Left ventricle myocardium inferior (tissue), 1 donor: ENCODE measurements around the gene TRRAP. TPM values are rescaled to one million over a fixed set of nuclear protein-coding genes. Genes with fewer than 3 reads are reported as not detected.

Experiments
- DNase-seq: peaks from one replicate; pipeline ENCODE4 v3.0.0-alpha.2; 2020
- H3K27ac ChIP-seq: fragments of 200-600 bp; replicated peaks from 2 replicates; pipeline ENCODE4 v1.8.0; 2021
- H3K27me3 ChIP-seq: fragments of 200-600 bp; 2 replicates; pipeline ENCODE4 v1.8.0; 2021; ENCODE audit warnings: low read depth
- H3K36me3 ChIP-seq: fragments of 200-600 bp; 2 replicates; pipeline ENCODE4 v1.8.0; 2021
- H3K4me1 ChIP-seq: fragments of 200-600 bp; 2 replicates; pipeline ENCODE4 v1.8.0; 2021
- H3K4me3 ChIP-seq: fragments of 200-600 bp; 2 replicates; pipeline ENCODE4 v1.8.0; 2021; ENCODE audit warnings: mild to moderate bottlenecking, moderate library complexity
- H3K9me3 ChIP-seq: fragments of 200-600 bp; replicated peaks from 2 replicates; pipeline ENCODE4 v1.8.0; 2021
- intact Hi-C: fragments of 100-400 bp; cut with micrococcal nuclease; formaldehyde crosslinking; loops from one replicate; pipeline ENCODE4 v1.11.0; 2022
- total RNA-seq: library from RNA; stranded (reverse); fragmentation: NEBNext Ultra II Directional; extraction: Animal tissue kit (Norgen Biotek cat#: 25700); gene quantifications from one replicate; pipeline ENCODE4 v1.2.1, GENCODE V29; 2021
- TF ChIP-seq, protein P1 (sequence below): fragments of 200-600 bp; IDR thresholded peaks from 2 replicates; pipeline ENCODE4 v1.8.0; 2021; ENCODE audit warnings: antibody characterized with exemption, mild to moderate bottlenecking, borderline replicate concordance
- donor health status: DM: no; HTN: yes; CAD: no; lungs with severe emphysema.

Gene TRRAP
- total RNA-seq, 1 donor from 2014 or later, result 15.5 TPM

DNA sequence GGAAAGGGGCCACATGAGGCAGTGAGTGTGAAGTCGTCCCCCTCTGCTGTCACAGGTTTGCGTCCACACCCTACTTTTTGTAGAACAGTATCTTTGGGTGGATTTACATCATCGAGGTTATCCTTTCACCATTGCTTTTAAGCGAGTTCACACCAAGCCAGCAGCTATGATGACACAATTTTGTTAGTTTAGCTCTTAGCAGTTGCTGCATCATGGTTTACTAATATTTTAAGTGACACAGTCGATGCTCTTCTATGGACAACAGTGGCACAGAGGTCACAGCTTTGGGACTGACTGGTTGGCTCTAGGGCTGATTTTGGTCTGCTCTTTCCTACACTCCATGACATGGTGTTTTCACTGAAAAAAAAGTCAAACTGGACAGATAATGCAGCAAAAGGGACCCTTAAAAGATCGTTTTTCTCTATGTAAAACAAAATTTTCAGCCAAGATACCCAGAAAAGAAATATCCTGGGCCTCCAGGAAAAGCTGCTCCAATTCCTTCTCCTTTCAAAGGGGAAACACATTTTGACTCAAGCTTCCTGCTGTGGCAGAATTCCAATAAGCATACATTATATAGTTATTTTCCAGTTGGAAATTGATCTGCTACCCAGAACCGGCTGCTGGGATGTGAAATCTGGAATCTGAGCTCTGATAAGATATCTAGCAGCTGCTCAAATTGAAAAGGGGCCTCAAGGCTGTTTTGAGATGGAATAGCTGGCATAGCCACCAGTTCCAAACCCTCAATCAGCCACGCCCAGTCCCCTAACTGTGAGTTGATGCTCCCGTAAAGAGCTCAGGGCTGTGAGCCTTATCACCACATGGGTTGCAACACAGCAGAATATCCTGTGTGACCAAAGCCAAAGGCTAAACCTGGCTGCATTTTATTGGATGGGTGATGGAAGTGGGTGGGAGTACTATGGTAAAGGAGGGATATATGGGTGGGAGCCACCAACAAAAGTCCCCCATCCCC lies 151.4 kb downstream of the TRRAP start:
- H3K27ac ChIP-seq, result peak overlapping the region; percentile 82
- peaks cover 75% of the 10 kb centered on the region for H3K36me3 ChIP-seq
- TF ChIP-seq, protein P1, sequence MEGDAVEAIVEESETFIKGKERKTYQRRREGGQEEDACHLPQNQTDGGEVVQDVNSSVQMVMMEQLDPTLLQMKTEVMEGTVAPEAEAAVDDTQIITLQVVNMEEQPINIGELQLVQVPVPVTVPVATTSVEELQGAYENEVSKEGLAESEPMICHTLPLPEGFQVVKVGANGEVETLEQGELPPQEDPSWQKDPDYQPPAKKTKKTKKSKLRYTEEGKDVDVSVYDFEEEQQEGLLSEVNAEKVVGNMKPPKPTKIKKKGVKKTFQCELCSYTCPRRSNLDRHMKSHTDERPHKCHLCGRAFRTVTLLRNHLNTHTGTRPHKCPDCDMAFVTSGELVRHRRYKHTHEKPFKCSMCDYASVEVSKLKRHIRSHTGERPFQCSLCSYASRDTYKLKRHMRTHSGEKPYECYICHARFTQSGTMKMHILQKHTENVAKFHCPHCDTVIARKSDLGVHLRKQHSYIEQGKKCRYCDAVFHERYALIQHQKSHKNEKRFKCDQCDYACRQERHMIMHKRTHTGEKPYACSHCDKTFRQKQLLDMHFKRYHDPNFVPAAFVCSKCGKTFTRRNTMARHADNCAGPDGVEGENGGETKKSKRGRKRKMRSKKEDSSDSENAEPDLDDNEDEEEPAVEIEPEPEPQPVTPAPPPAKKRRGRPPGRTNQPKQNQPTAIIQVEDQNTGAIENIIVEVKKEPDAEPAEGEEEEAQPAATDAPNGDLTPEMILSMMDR, result no peak
- no peak for DNase-seq
- H3K4me1 ChIP-seq, result peaks cover 33% of the 10 kb centered on the region
- H3K27me3 ChIP-seq, result no peaks in the 10 kb centered on the region
- H3K4me3 ChIP-seq, result no peak overlapping the region
- intact Hi-C loops, result no loop called here
- H3K9me3 ChIP-seq, result peaks cover 8% of the 10 kb centered on the region

DNA sequence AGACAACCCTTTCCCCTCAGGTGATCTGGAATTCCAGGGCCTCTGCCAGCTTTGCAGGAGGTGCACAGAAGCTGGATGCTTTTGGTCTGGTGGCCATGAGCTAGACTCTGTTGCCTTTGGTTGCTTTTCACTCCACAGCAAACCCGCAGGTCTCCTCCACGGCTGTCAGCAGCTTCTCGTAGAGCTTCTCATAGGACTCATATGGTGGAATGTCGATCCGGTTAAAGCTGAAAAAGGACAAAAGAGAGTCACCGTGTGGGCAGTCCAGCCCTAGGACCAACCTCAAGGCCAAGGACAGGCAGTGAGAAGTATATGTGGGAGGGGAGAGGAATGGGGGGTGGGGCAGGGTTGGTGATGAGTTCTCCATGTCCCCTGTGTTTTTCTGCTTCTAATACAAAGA lies 152.1 kb downstream of the TRRAP start:
- Histone ChIP-seq H3K9me3 (peaks cover 8% of the 10 kb centered on the region), H3K4me1 (peaks cover 33% of the 10 kb centered on the region), H3K27me3 (no peaks in the 10 kb centered on the region), H3K4me3 (no peak overlapping the region), H3K36me3 (peaks cover 83% of the 10 kb centered on the region), H3K27ac (peak overlapping the region; percentile 82)
- no peak for DNase-seq
- TF ChIP-seq, protein P1, result no peak
- intact Hi-C loops, result no loop called here

DNA sequence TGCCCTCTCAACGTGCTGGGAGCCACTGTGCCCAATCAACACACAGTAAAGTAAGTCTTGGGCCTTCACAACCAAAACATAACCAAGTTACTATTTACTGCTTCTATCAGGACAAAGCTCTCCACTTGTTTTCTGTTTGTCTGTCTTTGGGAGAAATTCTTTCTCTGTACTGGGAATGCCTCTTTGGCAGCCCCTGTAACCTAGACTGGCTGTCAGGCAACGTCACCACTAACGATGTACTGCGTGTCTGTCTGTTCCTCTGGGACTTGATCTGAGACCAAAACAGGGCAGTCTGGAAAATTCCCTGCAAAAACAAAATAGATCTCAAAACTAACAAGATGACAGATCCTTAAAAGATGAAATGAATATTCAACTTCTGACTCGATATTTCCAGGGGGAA lies 152.6 kb downstream of the TRRAP start:
- Histone ChIP-seq H3K9me3 (peaks cover 8% of the 10 kb centered on the region), H3K36me3 (peaks cover 87% of the 10 kb centered on the region), H3K27ac (peak overlapping the region; percentile 82), H3K27me3 (no peaks in the 10 kb centered on the region), H3K4me1 (peaks cover 33% of the 10 kb centered on the region), H3K4me3 (no peak overlapping the region)
- no peak for DNase-seq
- TF ChIP-seq, protein P1, result no peak
- intact Hi-C loops, result no loop called here

DNA sequence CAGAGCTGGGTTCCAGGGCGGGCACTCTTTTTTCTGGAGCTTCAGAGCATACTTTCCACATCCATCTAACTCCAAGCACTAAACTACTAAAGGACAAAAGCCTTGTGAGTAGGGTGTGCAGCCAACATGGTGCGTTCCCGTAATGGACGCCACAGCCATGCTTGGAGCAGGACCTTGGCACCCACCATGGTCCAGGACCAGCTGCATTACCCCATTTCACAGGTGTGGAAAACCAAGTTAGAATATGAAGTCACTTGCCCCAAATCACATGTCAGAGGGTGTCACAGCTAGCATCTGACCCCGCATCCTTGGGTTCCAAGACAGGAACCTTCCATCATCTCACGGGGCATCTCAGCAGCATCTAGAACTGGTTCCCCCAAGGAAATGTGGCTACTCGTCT lies 153.2 kb downstream of the TRRAP start:
- H3K4me3 ChIP-seq, result no peak overlapping the region
- no peak for DNase-seq
- H3K9me3 ChIP-seq, result peaks cover 8% of the 10 kb centered on the region
- TF ChIP-seq, protein P1, result no peak
- intact Hi-C loops, result no loop called here
- H3K4me1 ChIP-seq, result peaks cover 33% of the 10 kb centered on the region
- no peaks in the 10 kb centered on the region for H3K27me3 ChIP-seq
- H3K36me3 ChIP-seq, result peaks cover 92% of the 10 kb centered on the region
- H3K27ac ChIP-seq, result peak overlapping the region; percentile 82

DNA sequence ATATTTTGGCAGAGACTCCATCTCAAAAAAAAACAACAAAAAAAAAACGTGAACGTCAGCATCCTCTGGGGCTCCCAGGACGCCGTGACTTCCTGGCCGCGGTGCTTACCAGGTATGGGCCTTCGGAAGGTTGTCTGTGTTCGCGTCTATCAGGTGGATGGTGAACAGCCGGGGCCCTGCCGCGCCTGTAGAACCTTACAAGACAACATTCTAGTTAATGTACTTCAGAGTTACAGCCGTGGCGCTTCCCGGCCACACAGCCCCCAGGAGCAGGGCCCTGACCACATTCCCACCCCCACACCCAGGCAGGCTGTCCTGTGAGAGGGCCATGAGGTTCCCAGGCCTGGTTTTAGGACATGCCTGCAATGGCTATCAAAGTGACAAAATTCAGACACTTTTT lies 154.6 kb downstream of the TRRAP start:
- peaks cover 98% of the 10 kb centered on the region for H3K36me3 ChIP-seq

More for the DNA sequence above, 154.6 kb downstream of the TRRAP start:
- no peaks in the 10 kb centered on the region for H3K27me3 ChIP-seq
- H3K4me1 ChIP-seq, result peaks cover 40% of the 10 kb centered on the region
- TF ChIP-seq, protein P1, result no peak
- no peak overlapping the region for H3K4me3 ChIP-seq
- peaks cover 8% of the 10 kb centered on the region for H3K9me3 ChIP-seq
- peak overlapping the region; percentile 82 for H3K27ac ChIP-seq
- intact Hi-C loops, result no loop called here
- no peak for DNase-seq
